ENCODE measurements around the gene EPS15.

The EPS15 gene

GRCh38 chr1:51327386-51327785 lies 191.7 kb downstream of the EPS15 start:
- Histone ChIP-seq H3F3A (ENCODE audit: insufficient read depth, low read length) (no peaks in the 10 kb centered on the region), H3K36me3 (ENCODE audit: insufficient read depth, low read length) (no peaks in the 10 kb centered on the region), H3K27ac (ENCODE audit: low read depth, low read length, poor library complexity, severe bottlenecking) (no peak overlapping the region), H3K27me3 (ENCODE audit: insufficient read depth, low read length) (0 out of 2 replicates have a peak, but pooled peaks cover 6% of the 10 kb centered on the region), H3K4me2 (ENCODE audit: low read length) (no peak overlapping the region), H3K4me1 (ENCODE audit: insufficient read depth, low read length, severe bottlenecking) (peaks cover 8% of the 10 kb centered on the region), H4K20me1 (ENCODE audit: insufficient read depth, low read length) (no peaks in the 10 kb centered on the region), H3K79me2 (ENCODE audit: insufficient read depth, low read length) (no peaks in the 10 kb centered on the region), H3K9me3 (ENCODE audit: low read length) (no peaks in the 10 kb centered on the region), H3K4me3 (ENCODE audit: low read depth, low read length, poor library complexity, severe bottlenecking) (no peak overlapping the region), H2AFZ (ENCODE audit: low read length) (no peak overlapping the region), H3K9ac (ENCODE audit: low read length) (no peak overlapping the region), H3K9me2 (ENCODE audit: low read depth, low read length) (no peaks in the 10 kb centered on the region)
- TF ChIP-seq EZH2 (IDR thresholded peaks at IDR 0.05; ENCODE audit: borderline replicate concordance, low read length), result no peak
- no peak for TF ChIP-seq CTCF (IDR thresholded peaks at IDR 0.05; ENCODE audit: low read length)

- H3K9me3 ChIP-seq (ENCODE audit: low read length), result no peaks in the 10 kb centered on the region
- no peak overlapping the region for H3K4me3 ChIP-seq (ENCODE audit: low read depth, low read length, poor library complexity, severe bottlenecking)
- H3K36me3 ChIP-seq (ENCODE audit: insufficient read depth, low read length), result no peaks in the 10 kb centered on the region
- no peaks in the 10 kb centered on the region for H4K20me1 ChIP-seq (ENCODE audit: insufficient read depth, low read length)
- no peak overlapping the region for H3K9ac ChIP-seq (ENCODE audit: low read length)
- H3K4me1 ChIP-seq (ENCODE audit: insufficient read depth, low read length, severe bottlenecking), result peaks cover 8% of the 10 kb centered on the region
- H2AFZ ChIP-seq (ENCODE audit: low read length), result no peak overlapping the region
- H3K4me2 ChIP-seq (ENCODE audit: low read length), result no peak overlapping the region
- no peaks in the 10 kb centered on the region for H3F3A ChIP-seq (ENCODE audit: insufficient read depth, low read length)
- TF ChIP-seq EZH2 (IDR thresholded peaks at IDR 0.05; ENCODE audit: borderline replicate concordance, low read length) (no peak), CTCF (IDR thresholded peaks at IDR 0.05; ENCODE audit: low read length) (no peak)
- H3K27me3 ChIP-seq (ENCODE audit: insufficient read depth, low read length), result 0 out of 2 replicates have a peak, but pooled peaks cover 6% of the 10 kb centered on the region
- no peaks in the 10 kb centered on the region for H3K9me2 ChIP-seq (ENCODE audit: low read depth, low read length)
- no peaks in the 10 kb centered on the region for H3K79me2 ChIP-seq (ENCODE audit: insufficient read depth, low read length)
- H3K27ac ChIP-seq (ENCODE audit: low read depth, low read length, poor library complexity, severe bottlenecking), result no peak overlapping the region
Observed at GRCh38 chr1:51326839-51327238, 192.2 kb downstream of the EPS15 start.

DNA sequence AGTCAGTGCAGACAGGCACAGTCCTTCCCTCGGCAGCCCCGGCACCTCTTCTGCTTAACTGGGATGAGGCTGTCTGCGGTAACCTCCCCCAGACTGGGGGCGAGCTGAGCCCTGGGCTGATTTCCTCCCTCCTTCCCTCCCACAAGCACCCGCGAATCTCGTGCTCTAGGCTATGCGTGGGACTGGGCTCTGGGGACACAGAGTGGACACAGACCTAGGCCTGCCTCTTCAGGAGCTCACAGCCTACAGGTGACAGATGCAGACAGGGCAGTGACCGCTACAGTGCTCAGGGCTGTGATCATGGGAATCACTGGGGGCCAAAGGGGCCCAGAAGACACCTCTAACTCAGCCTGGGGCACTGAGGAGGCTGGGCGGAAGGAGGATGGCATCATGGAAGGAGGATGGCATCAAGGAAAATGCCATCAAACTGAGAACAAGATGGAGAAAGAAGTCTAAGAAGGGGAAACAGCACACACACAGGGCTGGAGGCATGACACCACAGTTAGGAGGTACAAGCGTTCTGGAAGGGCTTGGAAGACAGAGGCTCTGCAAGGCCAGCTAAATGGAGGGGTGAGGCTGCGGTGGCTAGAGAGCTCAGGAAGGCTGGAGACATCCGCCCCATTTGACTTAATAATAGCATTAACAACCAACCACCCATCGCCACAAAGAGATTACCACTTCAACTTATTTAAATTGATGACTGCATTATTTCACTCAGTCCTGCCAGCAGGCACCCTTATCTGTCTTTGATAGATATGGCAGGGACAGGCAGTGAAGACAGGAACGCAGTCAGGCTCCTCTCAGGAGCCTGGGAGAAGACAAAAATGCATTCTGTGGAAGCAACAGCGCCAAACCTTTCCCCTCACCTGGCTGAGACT lies 192.9 kb downstream of the EPS15 start:
- Histone ChIP-seq H3K79me2 (ENCODE audit: insufficient read depth, low read length) (no peaks in the 10 kb centered on the region), H3F3A (ENCODE audit: insufficient read depth, low read length) (no peaks in the 10 kb centered on the region), H2AFZ (ENCODE audit: low read length) (no peak overlapping the region), H3K9me3 (ENCODE audit: low read length) (no peaks in the 10 kb centered on the region), H4K20me1 (ENCODE audit: insufficient read depth, low read length) (no peaks in the 10 kb centered on the region), H3K4me2 (ENCODE audit: low read length) (no peak overlapping the region), H3K4me1 (ENCODE audit: insufficient read depth, low read length, severe bottlenecking) (peaks cover 6% of the 10 kb centered on the region), H3K9ac (ENCODE audit: low read length) (no peak overlapping the region), H3K36me3 (ENCODE audit: insufficient read depth, low read length) (no peaks in the 10 kb centered on the region), H3K9me2 (ENCODE audit: low read depth, low read length) (no peaks in the 10 kb centered on the region), H3K27me3 (ENCODE audit: insufficient read depth, low read length) (0 out of 2 replicates have a peak, but pooled peaks cover 4% of the 10 kb centered on the region), H3K4me3 (ENCODE audit: low read depth, low read length, poor library complexity, severe bottlenecking) (no peak overlapping the region), H3K27ac (ENCODE audit: low read depth, low read length, poor library complexity, severe bottlenecking) (no peak overlapping the region)
- no peak for TF ChIP-seq CTCF (IDR thresholded peaks at IDR 0.05; ENCODE audit: low read length)
- no peak for TF ChIP-seq EZH2 (IDR thresholded peaks at IDR 0.05; ENCODE audit: borderline replicate concordance, low read length)
